Activated T-cell treated with anti-CD3 and anti-CD28 coated beads for 4 hours (primary cell): ENCODE results near the gene NT5DC1.

Source experiments
- DNase-seq: peaks from one replicate; pipeline ENCODE4 v3.0.0-alpha.2; 2020

NT5DC1 gene

GRCh38 chr6:116145803-116146675 is 45.4 kb downstream of the NT5DC1 start:
- no peak for DNase-seq

GRCh38 chr6:116152620-116153019 is 52.0 kb downstream of the NT5DC1 start:
- no peak for DNase-seq

- DNase-seq, result no peak
Measured at GRCh38 chr6:116154887-116155286, 54.2 kb downstream of the NT5DC1 start.

GRCh38 chr6:116156405-116157326 is 56.0 kb downstream of the NT5DC1 start:
- no peak for DNase-seq

GRCh38 chr6:116157391-116157790 is 56.7 kb downstream of the NT5DC1 start:
- no peak for DNase-seq

- DNase-seq, result no peak
Measured at GRCh38 chr6:116158641-116159040, 58.0 kb downstream of the NT5DC1 start.

GRCh38 chr6:116159782-116160524 is 59.3 kb downstream of the NT5DC1 start:
- no peak for DNase-seq

GRCh38 chr6:116165596-116165995 is 64.9 kb downstream of the NT5DC1 start:
- DNase-seq, result no peak

- DNase-seq, result no peak
Measured at GRCh38 chr6:116166369-116166768, 65.7 kb downstream of the NT5DC1 start.

- no peak for DNase-seq
Measured at GRCh38 chr6:116168148-116168547, 67.5 kb downstream of the NT5DC1 start.

GRCh38 chr6:116169880-116170279 is 69.2 kb downstream of the NT5DC1 start:
- DNase-seq, result no peak

- no peak for DNase-seq
Measured at GRCh38 chr6:116170358-116171057, 69.9 kb downstream of the NT5DC1 start.

GRCh38 chr6:116173928-116174327 is 73.3 kb downstream of the NT5DC1 start:
- no peak for DNase-seq

- DNase-seq, result no peak
Measured at GRCh38 chr6:116175344-116175743, 74.7 kb downstream of the NT5DC1 start.

- DNase-seq, result no peak
Measured at GRCh38 chr6:116176596-116176995, 75.9 kb downstream of the NT5DC1 start.

GRCh38 chr6:116180375-116180774 is 79.7 kb downstream of the NT5DC1 start:
- DNase-seq, result no peak

GRCh38 chr6:116189472-116189871 is 88.8 kb downstream of the NT5DC1 start:
- no peak for DNase-seq

GRCh38 chr6:116190550-116190949 is 89.9 kb downstream of the NT5DC1 start:
- no peak for DNase-seq

- no peak for DNase-seq
Measured at GRCh38 chr6:116191881-116192280, 91.2 kb downstream of the NT5DC1 start.

- DNase-seq, result no peak
Measured at GRCh38 chr6:116192786-116193185, 92.1 kb downstream of the NT5DC1 start.

- no peak for DNase-seq
Measured at GRCh38 chr6:116196841-116197240, 96.2 kb downstream of the NT5DC1 start.

GRCh38 chr6:116200619-116201249 is 100.1 kb downstream of the NT5DC1 start:
- no peak for DNase-seq
